IMR-90 (cell line): Measurements from ENCODE around the gene HERPUD1. TPM values are rescaled to one million over a fixed set of nuclear protein-coding genes. Genes with fewer than 3 reads are reported as not detected.

Experiments
- ATAC-seq: fragments of 200-7000 bp; cut with Tn5 transposase; 2 replicates; pipeline ENCODE4 v1.9.1; 2020; ENCODE audit warnings: low read depth, mild to moderate bottlenecking, moderate library complexity
- BruUV-seq: library from RNA; stranded (reverse); fragments of 400-500 nt; replicated peaks from 2 replicates; lab custom pipeline; 2021; lab: Mats Ljungman, UMichigan
- CTCF ChIA-PET: fragments of 300-600 bp; formaldehyde crosslinking; extraction: SDS; loops from one replicate; lab custom pipeline; 2021; ENCODE audit warnings: antibody characterized with exemption; lab: Yijun Ruan, JAX
- POLR2A ChIA-PET: fragments of 300-600 bp; sonication (Branson Sonifier 250); formaldehyde crosslinking; loops from one replicate; lab custom pipeline; 2022; ENCODE audit warnings: antibody characterized with exemption; ENCODE audit not compliant: unreplicated experiment; lab: Charles Lee
- DNase-seq: peaks from one replicate; pipeline ENCODE4 v3.0.0; 2013
- H2AFZ ChIP-seq: replicated peaks from 2 replicates; pipeline ENCODE3; 2013; ENCODE audit warnings: low read length, mild to moderate bottlenecking; ENCODE audit not compliant: poor library complexity
- H2AK5ac ChIP-seq: 2 replicates; pipeline ENCODE4 v1.6.1; 2013; ENCODE audit warnings: low read depth, low read length, inconsistent platforms
- H2AK9ac ChIP-seq: replicated peaks from 2 replicates; pipeline ENCODE3; 2013; ENCODE audit warnings: mild to moderate bottlenecking, low read depth, low read length, moderate library complexity; ENCODE audit not compliant: poor library complexity
- H2BK120ac ChIP-seq: 2 replicates; pipeline ENCODE4 v1.6.1; 2013; ENCODE audit warnings: low read depth, low read length, inconsistent platforms
- H2BK15ac ChIP-seq: 3 replicates; pipeline ENCODE4 v1.6.1; 2013; ENCODE audit warnings: low read depth, low read length, inconsistent platforms
- H2BK20ac ChIP-seq: 2 replicates; pipeline ENCODE4 v1.6.1; 2013; ENCODE audit warnings: low read depth, mild to moderate bottlenecking, inconsistent platforms, low read length, moderate library complexity
- H2BK5ac ChIP-seq: 2 replicates; pipeline ENCODE4 v1.6.1; 2013; ENCODE audit warnings: mild to moderate bottlenecking, low read depth, low read length, inconsistent platforms; ENCODE audit not compliant: poor library complexity, severe bottlenecking
- H3K14ac ChIP-seq: replicated peaks from 2 replicates; pipeline ENCODE4 v1.6.1; 2013; ENCODE audit warnings: low read depth, low read length, inconsistent platforms
- H3K18ac ChIP-seq: 2 replicates; pipeline ENCODE4 v1.6.1; 2013; ENCODE audit warnings: low read depth, low read length, control low read depth
- H3K23ac ChIP-seq: 2 replicates; pipeline ENCODE4 v1.6.1; 2013; ENCODE audit warnings: low read depth, low read length, inconsistent platforms
- H3K27ac ChIP-seq: 2 replicates; pipeline ENCODE4 v1.5.1; 2013; ENCODE audit warnings: mild to moderate bottlenecking, control low read depth, low read length; ENCODE audit not compliant: insufficient read depth
- H3K27me3 ChIP-seq: 2 replicates; pipeline ENCODE4 v1.6.1; 2013; ENCODE audit warnings: low read length; ENCODE audit not compliant: control insufficient read depth, insufficient read depth
- H3K36me3 ChIP-seq: 2 replicates; pipeline ENCODE4 v1.6.1; 2013; ENCODE audit warnings: low read length, mixed read lengths; ENCODE audit not compliant: control insufficient read depth, insufficient read depth
- H3K4ac ChIP-seq: 2 replicates; pipeline ENCODE4 v1.6.1; 2013; ENCODE audit warnings: low read depth, low read length, inconsistent platforms
- H3K4me1 ChIP-seq: 2 replicates; pipeline ENCODE4 v1.6.1; 2013; ENCODE audit warnings: low read length, mixed read lengths; ENCODE audit not compliant: control insufficient read depth, insufficient read depth
- H3K4me2 ChIP-seq: 2 replicates; pipeline ENCODE4 v1.6.1; 2013; ENCODE audit warnings: low read depth, mild to moderate bottlenecking, control low read depth, low read length, moderate library complexity
- H3K4me3 ChIP-seq: 2 replicates; pipeline ENCODE4 v1.5.1; 2013; ENCODE audit warnings: low read depth, mild to moderate bottlenecking, control low read depth, low read length, moderate library complexity; ENCODE audit not compliant: insufficient read depth
- H3K56ac ChIP-seq: 2 replicates; pipeline ENCODE4 v1.6.1; 2013; ENCODE audit warnings: low read length, inconsistent platforms; ENCODE audit not compliant: insufficient read depth; ENCODE audit errors: extremely low read depth
- H3K79me1 ChIP-seq, 2 experiments: 2 replicates each; pipeline ENCODE4 v1.6.1; 2013; ENCODE audit warnings: low read length in 2 of 2, inconsistent platforms in 1 of 2, low read depth in 1 of 2
- H3K9ac ChIP-seq: 2 replicates; pipeline ENCODE4 v1.6.1; 2013; ENCODE audit warnings: low read depth, low read length, control low read depth
- H3K9me1 ChIP-seq: 2 replicates; pipeline ENCODE4 v1.6.1; 2013; ENCODE audit warnings: low read length, inconsistent platforms; ENCODE audit not compliant: insufficient read depth
- H3K9me3 ChIP-seq: 2 replicates; pipeline ENCODE4 v1.6.1; 2013; ENCODE audit warnings: low read length; ENCODE audit not compliant: control insufficient read depth, insufficient read depth
- H4K20me1 ChIP-seq: 2 replicates; pipeline ENCODE4 v1.6.1; 2013; ENCODE audit warnings: low read length, inconsistent platforms; ENCODE audit not compliant: insufficient read depth
- H4K5ac ChIP-seq: 2 replicates; pipeline ENCODE4 v1.6.1; 2013; ENCODE audit warnings: mild to moderate bottlenecking, low read depth, low read length, control low read depth
- H4K8ac ChIP-seq, 2 experiments: 2 replicates each; pipeline ENCODE4 v1.6.1; 2013; ENCODE audit warnings: low read depth in 2 of 2, low read length in 2 of 2, control low read depth in 1 of 2, inconsistent platforms in 1 of 2
- H4K91ac ChIP-seq: 2 replicates; pipeline ENCODE4 v1.6.1; 2013; ENCODE audit warnings: low read depth, low read length, inconsistent platforms; ENCODE audit not compliant: insufficient read depth
- BHLHE40 ChIP-seq: fragments of 150-350 bp; IDR thresholded peaks from 2 replicates; pipeline ENCODE4 v1.6.1; 2016; ENCODE audit warnings: mild to moderate bottlenecking, low read depth, low read length
- FOS ChIP-seq: fragments of 150-350 bp; IDR thresholded peaks from 2 replicates; pipeline ENCODE4 v1.6.1; 2016; ENCODE audit warnings: low read depth, low read length
- MAZ ChIP-seq: IDR thresholded peaks from 2 replicates; pipeline ENCODE4 v1.6.1; 2012; ENCODE audit warnings: low read depth, mild to moderate bottlenecking, low read length, improper control_type of control experiment, moderate library complexity, borderline replicate concordance
- MXI1 ChIP-seq: IDR thresholded peaks from 2 replicates; pipeline ENCODE4 v1.6.1; 2012; ENCODE audit warnings: low read depth, mild to moderate bottlenecking, low read length, moderate library complexity, borderline replicate concordance
- WGBS, 2 experiments: methylation state at CpG; one replicate each; pipeline versions ENCODE4 v1.1.5 to v1.1.7; 2013; ENCODE audit warnings: missing lambda C conversion rate in 2 of 2; ENCODE audit not compliant: insufficient read length in 1 of 2; ENCODE audit errors: extremely low coverage in 2 of 2; 5-methylcytosine and 5-hydroxymethylcytosine counted together
- dilution Hi-C: fragments of 300-500 bp; cut with HindIII; formaldehyde crosslinking; loops from one replicate; pipeline ENCODE4 v1.14.3; 2018; ENCODE audit warnings: low sequenced_read_pairs; ENCODE audit not compliant: unreplicated experiment
- in situ Hi-C: fragments of 300-500 bp; cut with MboI; formaldehyde crosslinking; loops from 3 replicates; pipeline ENCODE4 v1.14.3; 2019; ENCODE audit warnings: low sequenced_read_pairs, inconsistent platforms, mixed read lengths
- intact Hi-C: fragments of 100-400 bp; cut with micrococcal nuclease; formaldehyde crosslinking; loops from 2 replicates; pipeline ENCODE4 v1.10.0; 2022
- polyA plus RNA-seq, 3 experiments: library from polyadenylated mRNA; depleted of rRNA; stranded (reverse); fragments of >200 nt; gene quantifications; 2 replicates each; pipeline ENCODE4 v1.2.3, GENCODE V29; 2012; ENCODE audit warnings: low replicate concordance in 1 of 3
- total RNA-seq: library from RNA; depleted of rRNA; stranded (reverse); fragments of >200 nt; gene quantifications from 2 replicates; pipeline ENCODE4 v1.2.3, GENCODE V29; 2012
- TF ChIP-seq, protein P1 (sequence below): fragments of 150-350 bp; IDR thresholded peaks from 2 replicates; pipeline ENCODE4 v1.6.1; 2017; ENCODE audit warnings: mild to moderate bottlenecking, antibody characterized with exemption, low read length, low read depth

Gene HERPUD1
- total and polyA plus RNA-seq, 2 of the 4 experiments (the other 2 are of a cell fraction) = 130 to 148 TPM

- 5% methylated on average over 12 of the region's 64 CpGs; no CpG with 5 or more reads in 1 of the 2 experiments for WGBS, 2 experiments
- no TSS peak for BruUV-seq
- Histone ChIP-seq H4K91ac (peak within 1 kb of the TSS; percentile 96), H3K9ac (peak within 1 kb of the TSS; percentile 87), H2BK5ac (peak within 1 kb of the TSS; percentile 61), H3K4me3 (peak within 1 kb of the TSS; percentile 69), H2BK15ac (peak within 1 kb of the TSS; percentile 89; the same call in 2 of the 3 replicates), H3K36me3 (no peaks in the 10 kb centered on the region; the same call in 1 of the 2 replicates), H3K27me3 (no peaks in the 10 kb centered on the region), H3K79me1 (peaks cover 20 to 71% of the 10 kb centered on the region in 2 experiments), H4K8ac (peak within 1 kb of the TSS; percentile 82 to 90), H3K27ac (peak within 1 kb of the TSS; percentile 76), H4K5ac (peak within 1 kb of the TSS; percentile 80), H3K4ac (peak within 1 kb of the TSS; percentile 99), H2AK5ac (peak within 1 kb of the TSS; percentile 94), H3K4me1 (peaks cover 28% of the 10 kb centered on the region), H3K14ac (peak within 1 kb of the TSS; percentile 97), H3K9me1 (peaks cover 27% of the 10 kb centered on the region), H2AK9ac (peak within 1 kb of the TSS; percentile 99), H3K18ac (peak within 1 kb of the TSS; percentile 64), H2BK20ac (peak within 1 kb of the TSS; percentile 72), H3K23ac (peak within 1 kb of the TSS; percentile 97), H4K20me1 (no peaks in the 10 kb centered on the region), H3K4me2 (peak within 1 kb of the TSS; percentile 94), H2BK120ac (peak within 1 kb of the TSS; percentile 97), H3K56ac (peak within 1 kb of the TSS; percentile 96), H2AFZ (peak within 1 kb of the TSS; percentile 98), H3K9me3 (no peaks in the 10 kb centered on the region)
- ATAC-seq (peak; percentile 82), DNase-seq (peak; percentile 78)
- in situ Hi-C loops (no loop called here), dilution Hi-C loops (no loop called here), intact Hi-C loops (loop anchor here (2.0 kb wide), 1 partner anchor 56 kb away; no protein-coding TSS in a partner anchor)
- ChIA-PET POLR2A (no interaction called here), CTCF (interaction anchor here (0.5 to 0.8 kb wide), 4 partner anchors 16 to 197 kb away, joined by 3 to 9 read pairs (median 4); partner anchors contain the start of genes PSME3IP1 and RSPRY1)
- TF ChIP-seq, protein P1, sequence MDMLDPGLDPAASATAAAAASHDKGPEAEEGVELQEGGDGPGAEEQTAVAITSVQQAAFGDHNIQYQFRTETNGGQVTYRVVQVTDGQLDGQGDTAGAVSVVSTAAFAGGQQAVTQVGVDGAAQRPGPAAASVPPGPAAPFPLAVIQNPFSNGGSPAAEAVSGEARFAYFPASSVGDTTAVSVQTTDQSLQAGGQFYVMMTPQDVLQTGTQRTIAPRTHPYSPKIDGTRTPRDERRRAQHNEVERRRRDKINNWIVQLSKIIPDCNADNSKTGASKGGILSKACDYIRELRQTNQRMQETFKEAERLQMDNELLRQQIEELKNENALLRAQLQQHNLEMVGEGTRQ = peak; percentile 61; the same call in 1 of the 2 replicates
- TF ChIP-seq BHLHE40 (peak; percentile 68; the same call in 1 of the 2 replicates), MAZ (peak; percentile 40; the same call in 1 of the 2 replicates), MXI1 (peak; percentile 76), FOS (no peak)
Measured at GRCh38 chr16:56988948-56989945, 57.3 kb downstream of the HERPUD1 start, which contains the start of gene NLRC5. Gene NLRC5 (plus strand): TSS chr16:56989557. CDS start chr16:57020713, 31,156 bp downstream.
